GM18868 (cell line): Measurements from ENCODE around the gene ERV3-1.
"Not testable (repeated sequence)": the region's sequence is repeated elsewhere in the genome, so short reads cannot be mapped to it uniquely, and the experiment has no call there.

Experiments used
- ATAC-seq: cut with Tn5 transposase; IDR thresholded peaks from one replicate; pipeline ENCODE4 v1.9.1; 2021; ENCODE audit warnings: mild to moderate bottlenecking, moderate library complexity; ENCODE audit not compliant: unreplicated experiment

The ERV3-1 gene

GRCh38 chr7:65001291-65001814 is 5.1 kb downstream of the ERV3-1 start:
- ATAC-seq: no peak

DNA sequence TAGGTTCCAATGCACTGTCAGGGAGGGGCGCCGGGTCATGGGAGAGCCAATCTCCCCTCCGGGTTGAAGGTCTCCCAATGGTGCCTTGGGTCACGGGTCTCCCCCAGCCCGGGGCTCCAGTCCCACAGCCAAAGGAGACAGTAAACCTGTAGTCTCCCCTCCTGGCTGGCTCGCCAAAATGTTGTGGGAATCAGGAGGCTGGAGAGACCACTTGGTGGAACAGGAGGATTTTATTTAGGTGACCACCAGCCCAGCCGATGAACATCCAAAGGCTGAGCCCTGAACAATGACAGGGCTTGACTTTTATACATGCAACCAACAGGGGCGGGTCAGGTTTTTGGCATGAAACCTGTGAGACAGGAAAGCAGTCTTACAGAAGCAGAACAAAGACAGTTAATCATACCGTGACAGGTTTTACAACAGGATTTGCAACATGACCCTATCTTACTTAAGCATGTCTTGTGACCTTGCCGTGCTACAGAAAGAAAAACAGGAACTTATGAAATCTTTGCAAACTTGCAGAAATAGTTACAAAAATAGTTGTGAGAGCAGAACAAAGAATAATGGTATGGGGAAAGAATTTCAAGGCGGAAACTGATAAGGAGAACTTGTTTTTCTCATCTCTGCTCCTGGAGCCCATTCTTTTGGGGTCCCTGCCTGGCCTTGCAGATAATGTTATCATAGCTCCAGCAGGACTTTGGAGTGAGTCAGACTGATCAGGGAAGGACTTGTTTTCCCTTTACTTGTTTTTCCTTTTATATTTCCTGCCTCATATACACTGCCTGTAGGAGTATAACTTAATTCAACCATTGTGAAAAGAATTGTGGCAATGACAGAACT is 7.1 kb downstream of the ERV3-1 start:
- ATAC-seq: peak; percentile 91

DNA sequence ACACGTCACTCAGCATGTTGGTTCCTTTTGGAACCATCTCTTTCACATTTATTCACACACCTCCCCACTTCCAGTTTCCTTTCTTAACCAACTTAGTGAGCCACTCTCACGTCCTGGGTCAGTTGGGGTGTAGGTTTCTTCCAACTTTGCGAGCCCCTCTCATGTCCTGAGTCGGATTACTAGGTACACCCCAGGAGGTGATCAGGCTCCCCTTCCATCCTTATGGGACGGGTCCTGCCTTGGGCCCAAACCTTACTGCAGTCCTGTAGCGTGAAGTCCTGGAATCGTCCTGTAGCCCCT is 7.7 kb downstream of the ERV3-1 start:
- ATAC-seq: no peak

- no peak for ATAC-seq
These were observed 8.5 kb downstream of the ERV3-1 start for GRCh38 chr7:64997927-64998391.

DNA sequence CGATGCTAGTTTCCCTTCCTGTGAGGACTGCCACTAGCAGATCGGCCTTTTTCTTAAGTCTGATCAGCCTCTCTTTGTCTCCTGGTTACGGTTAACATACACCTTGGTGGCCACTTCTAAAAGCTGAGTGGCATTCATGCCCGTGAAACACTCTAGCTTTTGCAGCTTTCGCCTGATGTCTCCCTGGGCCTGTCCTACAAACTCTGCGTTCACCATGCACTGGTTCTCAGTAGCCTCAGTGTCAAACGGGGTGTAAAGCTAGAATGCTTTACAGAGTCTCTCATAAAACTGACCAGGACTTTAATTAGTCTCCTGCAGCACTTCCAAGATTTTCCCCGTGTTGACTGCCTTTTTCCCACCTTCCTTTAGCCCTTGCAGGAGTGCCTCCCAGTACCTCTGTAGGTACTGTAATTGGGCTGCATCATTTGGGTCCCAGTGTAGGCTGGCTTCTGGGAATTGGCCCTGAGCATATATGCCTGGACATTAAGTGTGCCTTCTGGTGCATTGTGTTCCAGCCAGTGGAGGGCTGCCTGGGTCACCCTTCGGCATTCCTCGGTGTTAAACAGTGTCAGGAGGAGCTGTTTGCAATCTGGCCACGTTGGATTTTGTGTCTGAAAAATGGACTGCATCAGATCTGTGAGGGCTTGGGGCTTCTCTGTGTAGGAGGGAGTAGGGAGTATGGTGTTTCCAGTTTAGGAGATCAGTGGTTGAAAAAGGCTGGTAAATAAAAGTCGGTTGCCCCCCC is 9.2 kb downstream of the ERV3-1 start:
- no peak for ATAC-seq

GRCh38 chr7:64996305-64996704 is 10.2 kb downstream of the ERV3-1 start:
- ATAC-seq: no peak

GRCh38 chr7:64993901-64994300 is 12.6 kb downstream of the ERV3-1 start:
- no peak for ATAC-seq

- no peak for ATAC-seq
These were observed 13.5 kb downstream of the ERV3-1 start for GRCh38 chr7:64992971-64993370.

GRCh38 chr7:64990936-64991335 is 15.6 kb downstream of the ERV3-1 start, which contains the start of gene ZNF117:
ZNF117 (minus strand) TSS chr7:64991036.
- ATAC-seq: no peak

DNA sequence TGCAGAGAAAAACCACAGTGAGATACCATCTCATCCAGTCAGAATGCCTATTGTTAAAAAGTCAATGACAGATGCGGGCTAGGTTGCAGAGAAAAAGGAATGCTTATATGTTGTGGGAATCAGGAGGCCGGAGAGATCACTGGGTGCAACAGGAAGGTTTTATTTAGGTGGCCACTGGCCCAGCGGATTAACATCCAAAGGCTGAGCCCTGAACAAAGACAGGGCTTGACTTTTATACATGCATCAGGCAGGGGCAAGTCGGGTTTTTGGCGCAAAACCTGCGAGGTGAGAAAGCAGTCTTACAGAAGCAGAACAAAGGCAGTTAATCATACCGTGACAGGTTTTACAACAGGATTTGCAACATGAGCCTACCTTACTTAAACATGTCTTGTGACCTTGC is 16.3 kb downstream of the ERV3-1 start:
- no peak for ATAC-seq

DNA sequence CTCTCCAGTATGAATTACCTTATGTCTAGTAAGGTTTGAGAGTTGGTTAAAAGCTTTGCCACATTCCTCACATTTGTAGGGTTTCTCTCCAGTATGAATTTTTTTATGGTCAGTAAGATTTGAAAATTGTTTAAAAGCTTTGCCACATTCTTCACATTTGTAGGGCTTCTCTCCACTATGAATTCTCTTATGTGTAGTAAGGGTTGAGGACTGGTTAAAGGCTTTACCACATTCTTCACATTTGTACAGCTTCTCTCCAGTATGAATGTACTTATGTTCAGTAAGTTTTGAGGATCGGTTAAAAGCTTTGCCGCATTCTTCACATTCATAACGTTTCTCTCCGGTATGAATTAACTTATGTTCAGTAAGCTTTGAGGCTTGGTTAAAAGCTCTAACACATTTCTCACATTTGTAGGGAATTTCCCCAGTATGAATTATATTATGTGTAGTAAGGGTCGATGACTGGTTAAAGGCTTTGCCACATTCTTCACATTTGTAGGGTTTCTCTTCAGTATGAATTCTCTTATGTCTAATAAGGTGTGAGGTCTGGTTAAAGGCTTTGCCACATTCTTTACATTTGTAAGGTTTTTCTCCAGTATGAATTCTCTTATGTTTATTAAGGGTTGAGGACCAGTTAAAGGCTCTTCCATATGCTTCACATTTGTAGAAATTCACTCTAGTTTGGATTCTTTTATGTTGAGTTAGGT is 27.8 kb downstream of the ERV3-1 start:
- no peak for ATAC-seq

DNA sequence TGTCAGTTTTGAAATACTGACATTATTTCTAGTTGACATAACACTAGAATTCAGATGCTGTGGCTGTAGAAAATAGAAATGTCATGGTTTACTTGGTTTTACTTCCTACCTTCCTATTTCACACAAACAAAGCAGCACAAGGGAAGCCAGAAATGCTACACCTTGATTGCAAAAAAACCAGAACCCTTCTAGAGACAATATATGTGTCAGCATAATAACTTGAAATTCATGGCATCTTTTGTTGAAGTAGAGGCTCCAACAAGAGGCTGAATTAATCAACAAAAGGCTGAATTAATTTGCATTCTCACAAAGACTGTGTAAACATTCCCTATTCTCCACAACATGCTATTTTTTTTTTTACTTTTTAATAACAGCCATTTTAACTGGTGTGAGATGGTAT is 40.9 kb downstream of the ERV3-1 start:
- ATAC-seq: no peak

GRCh38 chr7:64959072-64959747 is 47.3 kb downstream of the ERV3-1 start:
- ATAC-seq: no peak

GRCh38 chr7:64951250-64951848 is 55.1 kb downstream of the ERV3-1 start:
- peak; percentile 91 for ATAC-seq

DNA sequence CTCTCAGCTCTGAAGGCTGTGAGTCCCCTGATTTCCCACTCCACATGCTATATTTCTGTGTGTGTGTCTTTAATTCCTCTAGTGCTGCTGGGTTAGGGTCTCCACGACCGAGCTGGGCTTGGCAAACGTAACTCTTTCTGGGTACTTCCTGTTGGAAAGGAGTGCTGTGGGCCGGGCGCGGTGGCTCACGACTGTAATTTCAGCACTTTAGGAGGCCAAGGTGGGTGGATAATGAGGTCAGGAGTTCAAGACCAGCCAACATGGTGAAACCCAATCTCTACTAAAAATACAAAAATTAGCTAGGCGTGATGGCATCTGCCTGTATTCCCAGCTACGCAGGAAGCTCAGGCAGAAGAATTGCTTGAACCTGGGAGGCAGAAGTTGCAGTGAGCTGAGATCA is 55.8 kb downstream of the ERV3-1 start:
- ATAC-seq: not testable (repeated sequence)

- ATAC-seq: not testable (repeated sequence)
These were observed 57.7 kb downstream of the ERV3-1 start for GRCh38 chr7:64948774-64949173.

DNA sequence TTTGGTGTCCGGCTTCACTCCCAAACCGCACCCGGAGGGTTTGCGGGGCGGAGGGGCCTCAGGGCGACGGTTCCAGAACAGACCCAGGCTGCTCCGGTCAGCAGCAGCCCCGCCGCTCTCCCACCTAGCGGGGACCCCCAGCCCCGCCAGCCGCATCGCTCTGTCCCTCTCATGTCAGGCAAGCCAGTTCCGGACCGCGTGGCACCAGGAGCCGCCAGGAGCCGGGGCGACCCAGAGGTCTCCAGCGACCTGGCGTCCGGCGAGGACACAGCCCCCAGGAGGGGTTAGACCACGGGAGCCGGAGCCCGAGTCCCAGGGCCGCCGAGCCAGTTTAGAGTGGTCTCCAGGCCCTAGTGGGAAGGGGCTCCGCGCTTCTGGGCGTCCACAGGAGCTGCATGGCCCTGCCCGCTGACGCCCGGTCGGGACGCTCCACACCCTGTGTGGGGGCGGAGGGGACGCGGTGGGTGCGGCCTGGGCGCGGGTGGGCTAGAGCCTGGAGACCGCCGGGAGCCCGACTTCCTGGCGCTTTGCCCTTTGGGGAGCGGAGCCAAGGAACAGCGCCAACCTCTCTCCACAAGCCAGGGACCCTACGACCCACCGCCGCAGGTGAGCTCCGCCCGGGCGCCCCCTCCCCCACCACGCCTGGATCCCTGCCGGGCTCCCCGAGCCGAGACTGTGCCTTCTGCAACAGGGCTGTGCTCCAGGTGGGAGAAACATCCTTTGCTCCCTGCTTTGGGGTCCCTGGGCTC is 59.1 kb downstream of the ERV3-1 start:
- ATAC-seq: no peak

DNA sequence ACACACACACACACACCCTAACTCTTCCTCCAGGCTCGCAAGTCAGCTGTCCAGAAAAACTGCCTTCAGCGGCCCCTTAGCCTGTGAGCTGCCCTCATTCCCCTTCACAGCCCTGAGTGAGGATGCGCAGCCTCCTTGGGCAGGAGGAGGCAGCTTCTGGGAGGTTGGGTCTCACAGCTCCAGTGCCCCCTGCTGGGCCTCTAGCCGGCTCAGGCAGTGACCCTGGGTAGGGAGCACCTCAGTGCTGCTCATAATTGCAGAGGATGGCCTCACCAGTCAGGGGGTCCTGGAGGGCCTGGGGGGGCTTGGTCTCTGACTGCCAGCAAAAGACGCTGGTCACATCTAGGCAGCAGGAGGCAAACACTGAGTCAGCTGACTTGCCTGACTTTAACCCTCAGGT is 59.7 kb downstream of the ERV3-1 start:
- ATAC-seq: no peak

DNA sequence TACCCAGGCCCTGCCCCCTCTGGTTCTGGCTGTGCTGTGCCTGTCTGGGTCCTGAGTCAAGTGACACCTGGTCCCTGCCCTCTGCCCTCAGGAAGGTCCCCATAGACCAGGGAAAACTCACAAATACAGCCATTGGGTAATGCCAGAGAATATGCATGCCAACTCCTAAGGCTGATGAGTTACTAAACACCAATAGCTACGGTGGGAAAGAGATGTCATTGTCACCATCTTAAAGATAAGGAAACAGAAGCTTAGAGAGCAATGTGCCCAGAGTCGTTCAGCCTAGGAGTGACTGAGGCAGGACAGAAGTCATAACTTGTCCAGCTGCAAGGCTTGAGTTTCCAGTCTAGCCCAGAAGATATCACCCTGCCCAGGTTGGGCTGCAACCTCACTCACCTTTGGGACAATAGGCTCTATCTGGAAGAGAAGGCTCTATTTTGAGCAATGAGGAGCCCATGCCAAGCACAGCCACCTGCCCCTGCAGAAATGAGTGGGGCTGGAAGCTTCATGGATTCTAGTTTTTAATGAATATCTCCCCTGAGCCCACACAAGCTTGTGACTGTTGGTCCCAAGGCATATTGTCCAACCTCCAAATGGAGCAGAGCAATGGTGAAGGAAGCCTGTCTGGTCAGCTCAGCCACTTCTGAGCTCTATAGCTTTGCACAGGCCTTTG is 60.8 kb downstream of the ERV3-1 start:
- ATAC-seq: no peak
